ENCODE measurements around the gene S1PR2.
"Not testable (repeated sequence)": the region's sequence is repeated elsewhere in the genome, so short reads cannot be mapped to it uniquely, and the experiment has no call there.

Gene S1PR2

DNA sequence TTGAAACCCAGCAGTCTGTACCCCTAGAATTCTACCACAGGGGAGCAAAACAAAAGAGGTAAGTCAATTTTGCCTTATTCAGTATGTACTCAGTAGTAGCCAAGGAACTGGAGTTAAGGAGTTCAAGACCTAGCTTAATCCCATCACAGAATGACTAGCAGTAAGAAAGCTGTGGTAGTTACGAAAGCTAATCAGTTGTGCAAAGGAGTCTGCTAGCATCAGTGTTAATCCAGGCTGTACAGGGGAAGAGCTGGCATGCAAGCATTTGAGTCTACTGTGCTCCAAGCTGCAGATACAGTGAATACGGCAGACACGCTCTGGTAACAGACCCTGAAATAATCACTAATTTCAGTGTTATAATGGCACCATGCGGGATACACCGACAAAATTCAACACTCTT, 41.1 kb downstream of the S1PR2 start:
- DNase-seq (ENCODE audit: low spot score) = no peak

DNA sequence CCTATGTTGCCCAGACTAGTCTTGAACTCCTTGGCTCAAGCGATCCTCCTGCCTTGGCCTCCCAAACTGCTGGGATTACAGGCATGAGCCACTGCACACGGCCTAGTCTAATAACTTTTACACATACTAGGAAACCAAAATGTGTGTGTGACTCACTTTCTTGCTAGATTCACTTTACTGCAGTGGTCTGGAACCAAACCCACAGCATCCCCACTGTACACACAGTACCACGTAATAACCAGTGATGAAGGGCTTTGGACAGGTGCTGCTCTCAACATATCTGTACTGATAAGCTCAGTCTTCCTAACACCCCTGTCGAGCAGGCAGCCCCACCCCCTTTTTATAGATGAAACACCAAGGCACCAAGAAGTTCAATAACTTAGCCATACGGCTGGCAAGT, 41.5 kb downstream of the S1PR2 start:
- DNase-seq (ENCODE audit: low spot score) = no peak

DNA sequence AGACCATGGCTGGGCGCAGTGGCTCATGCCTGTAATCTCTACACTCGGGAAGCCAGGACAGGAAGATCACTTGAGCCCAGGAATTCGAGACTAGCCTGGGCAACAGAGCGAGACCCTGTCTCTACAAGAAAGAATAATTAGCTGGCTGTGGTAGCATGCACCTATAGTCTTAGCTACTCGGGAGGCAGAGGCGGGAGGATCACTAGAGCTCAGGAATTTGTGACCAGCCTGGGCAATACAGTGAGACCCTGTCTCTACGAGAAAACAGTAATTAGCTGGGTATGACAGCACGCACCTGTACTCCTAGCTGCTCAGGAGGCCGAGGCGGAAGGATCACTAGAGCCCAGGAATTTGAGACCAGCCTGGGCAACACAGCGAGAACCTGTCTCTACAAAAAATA, 43.8 kb downstream of the S1PR2 start:
- no peak for DNase-seq (ENCODE audit: low spot score)

DNA sequence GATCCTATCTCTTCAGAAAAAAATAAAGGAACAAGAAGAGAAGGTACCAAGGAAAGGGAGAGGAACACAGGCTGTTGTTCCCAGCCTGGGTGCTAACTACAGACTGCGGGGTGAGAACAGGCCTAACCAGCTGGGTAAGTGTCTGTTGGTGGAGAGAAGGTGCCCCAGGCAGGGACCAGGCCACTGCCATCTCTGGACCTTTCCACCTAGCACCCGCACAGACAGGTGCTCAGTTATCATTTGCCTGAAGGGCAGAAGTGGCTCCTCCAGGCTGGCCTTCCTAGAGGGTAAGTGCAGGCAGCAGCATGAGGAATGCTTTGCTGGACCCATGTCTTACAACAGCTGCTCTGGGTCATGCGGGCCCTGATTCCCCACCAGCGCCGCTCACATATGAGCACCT, 46.5 kb downstream of the S1PR2 start:
- no peak for DNase-seq (ENCODE audit: low spot score)

DNA sequence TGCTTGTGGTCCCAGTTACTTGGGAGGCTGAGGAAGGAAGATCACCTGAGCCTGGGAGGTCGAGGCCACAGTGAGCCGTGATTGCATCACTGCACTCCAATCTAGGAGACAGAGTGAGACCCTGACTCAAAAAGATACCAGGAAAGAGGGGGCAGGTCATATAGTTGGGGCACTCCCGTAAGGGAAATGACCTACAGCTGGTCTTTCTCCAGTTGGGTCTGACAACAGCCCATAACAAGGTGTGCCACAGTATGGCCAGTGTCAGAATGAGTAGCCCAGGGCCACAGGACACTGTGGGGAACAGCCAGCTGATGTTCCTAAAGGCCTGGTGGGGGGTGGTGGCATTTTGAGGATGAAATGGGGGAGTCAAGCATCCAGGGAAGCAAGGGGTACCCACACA, 47.2 kb downstream of the S1PR2 start:
- DNase-seq (ENCODE audit: low spot score) = no peak

DNA sequence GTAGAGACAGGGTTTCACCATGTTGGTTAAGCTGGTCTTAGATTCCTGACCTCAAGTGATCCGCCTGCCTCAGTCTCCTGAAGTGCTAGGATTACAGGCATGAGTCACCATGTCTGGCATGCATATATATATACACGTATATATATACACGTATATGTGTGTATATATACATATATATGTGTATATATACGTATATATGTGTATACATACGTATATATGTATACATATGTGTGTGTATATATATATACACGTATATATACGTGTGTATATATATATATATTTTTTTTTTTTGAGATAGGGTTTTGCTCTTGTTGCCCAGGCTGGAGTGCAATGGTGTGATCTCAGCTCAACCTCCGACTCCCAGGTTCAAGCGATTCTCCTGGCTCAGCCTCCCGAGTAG, 48.3 kb downstream of the S1PR2 start:
- DNase-seq (ENCODE audit: low spot score) = no peak

DNA sequence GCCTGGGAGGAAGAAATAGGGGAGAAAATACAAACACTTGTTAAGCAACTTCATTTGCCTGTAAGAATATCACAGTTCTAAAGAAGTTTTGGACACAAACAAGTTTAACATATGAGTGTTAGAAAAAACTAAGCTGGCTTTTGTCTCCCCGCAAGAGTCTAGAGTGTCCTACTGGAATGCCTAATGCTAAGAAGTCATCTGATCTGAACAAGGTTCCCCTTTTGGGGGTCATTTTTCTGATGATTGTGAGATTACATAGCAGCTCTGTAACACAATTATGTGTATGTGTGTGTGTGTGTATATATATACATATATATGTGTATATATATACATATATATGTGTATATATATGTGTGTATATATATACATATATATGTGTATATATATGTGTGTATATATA, 49.1 kb downstream of the S1PR2 start:
- DNase-seq (ENCODE audit: low spot score) = no peak

DNA sequence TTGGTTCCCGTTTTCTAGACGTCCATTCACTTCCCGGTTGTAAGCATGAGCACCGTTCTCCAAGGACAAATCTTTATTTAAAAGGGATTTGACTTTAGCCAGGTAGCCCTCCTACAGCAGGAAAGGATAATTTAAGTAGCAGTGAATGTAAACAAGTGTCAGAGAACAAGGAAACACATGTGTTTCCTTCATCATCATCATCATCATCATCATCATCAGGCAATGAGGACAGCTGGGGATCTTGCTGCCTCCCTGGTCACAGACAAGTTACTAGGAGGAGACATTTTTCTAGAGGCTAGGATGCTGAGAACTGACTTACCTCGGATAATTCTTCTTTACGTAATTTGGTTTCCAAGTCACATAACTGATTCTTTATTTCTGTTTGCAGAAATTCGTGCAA, 50.7 kb downstream of the S1PR2 start:
- no peak for DNase-seq (ENCODE audit: low spot score)

DNA sequence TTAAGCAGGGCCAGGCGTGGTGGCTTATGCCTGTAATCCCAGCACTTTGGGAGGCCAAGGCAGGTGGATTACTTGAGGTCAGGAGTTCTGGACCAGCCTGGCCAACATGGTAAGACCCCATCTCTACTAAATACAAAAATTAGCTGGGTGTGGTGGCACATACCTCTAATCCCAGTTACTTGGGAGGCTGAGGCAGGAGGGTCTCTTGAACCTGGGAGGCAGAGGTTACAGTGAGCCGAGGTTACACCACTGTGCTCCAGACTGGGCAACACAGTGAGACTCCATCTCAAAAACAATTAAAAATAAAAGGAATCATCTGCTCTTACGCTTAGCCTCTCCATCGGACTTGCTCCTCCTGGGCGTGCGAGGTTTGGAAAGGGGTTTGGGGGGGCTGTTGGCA, 51.1 kb downstream of the S1PR2 start:
- DNase-seq (ENCODE audit: low spot score) = not testable (repeated sequence)

DNA sequence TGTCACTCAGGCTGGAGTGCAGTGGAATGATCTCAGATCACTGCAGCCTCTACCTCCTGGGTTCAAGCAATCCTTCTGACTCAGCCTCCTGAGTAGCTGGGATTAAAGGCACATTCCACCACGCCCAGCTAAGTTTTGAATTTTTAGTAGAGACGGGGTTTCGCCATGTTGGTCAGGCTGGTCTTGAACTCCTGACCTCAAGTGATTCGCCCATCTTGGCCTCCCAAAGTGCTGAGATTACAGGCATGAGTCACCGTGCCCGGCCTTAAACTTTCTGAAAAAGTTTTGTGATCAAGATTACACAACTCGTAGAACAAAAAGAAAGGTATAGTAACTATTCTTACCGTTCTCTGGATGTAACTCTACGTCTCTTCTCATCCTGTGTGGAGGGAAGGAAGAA, 57.6 kb downstream of the S1PR2 start:
- DNase-seq (ENCODE audit: low spot score) = no peak

All from HuH-7.5 (cell line).